Measurements from ENCODE around the gene RBP3. TPM values are rescaled to one million over a fixed set of nuclear protein-coding genes. Genes with fewer than 3 reads are reported as not detected.

The RBP3 gene
- total RNA-seq, 1 experiment from 2014 or later, result not detected

- no peaks in the 10 kb centered on the region for H3F3A ChIP-seq (ENCODE audit: insufficient read depth, low read depth)
- H2AFZ ChIP-seq, result no peak within 1 kb of the TSS
- no peak for DNase-seq
- intact Hi-C loops (cut with micrococcal nuclease; ENCODE audit: unreplicated experiment), result no loop called here
- H3K9me2 ChIP-seq (ENCODE audit: insufficient read depth), result no peaks in the 10 kb centered on the region
- TF ChIP-seq CTCF (conservative IDR thresholded peaks at IDR 0.05) (no peak), EZH2 (IDR thresholded peaks at IDR 0.05; ENCODE audit: low read depth) (no peak)
- H3K4me1 ChIP-seq (replicated peaks; ENCODE audit: insufficient read depth), result peaks cover 22% of the 10 kb centered on the region
- H3K27me3 ChIP-seq (ENCODE audit: insufficient read depth, low read depth), result no peaks in the 10 kb centered on the region
- BruUV-seq (replicated peaks), result no TSS peak
- POLR2A ChIA-PET (ENCODE audit: unreplicated experiment), result interaction anchor here (0.6 kb wide), 1 partner anchor 28 kb away, joined by 4 read pairs; no protein-coding TSS in a partner anchor
- no peaks in the 10 kb centered on the region for H3K36me3 ChIP-seq (ENCODE audit: low read depth)
- CTCF ChIA-PET, result interaction anchor here (0.7 to 1.6 kb wide), 2 partner anchors 18 to 411 kb away, joined by 3 to 6 read pairs; partner anchors contain the start of gene PTPN20
- H3K9me3 ChIP-seq (ENCODE audit: insufficient read depth, low read depth), result no peaks in the 10 kb centered on the region
- no peaks in the 10 kb centered on the region for H4K20me1 ChIP-seq (ENCODE audit: insufficient read depth)
- H3K27ac ChIP-seq, result no peak within 1 kb of the TSS
- H3K4me3 ChIP-seq, result no peak within 1 kb of the TSS
- no peaks in the 10 kb centered on the region for H3K79me2 ChIP-seq (ENCODE audit: low read depth)
- H3K4me2 ChIP-seq, result 0 out of 2 replicates have a peak within 1 kb of the TSS, but pooled peaks have one; percentile 5
These were observed 25.7 kb upstream of the RBP3 start, which contains the start of gene GDF2 for GRCh38 chr10:47322300-47323061. GDF2 (plus strand) TSS chr10:47322454; CDS start chr10:47322669, 215 bp downstream.

GRCh38 chr10:47323087-47323486 lies 25.1 kb upstream of the RBP3 start:
- H3K27ac ChIP-seq, result no peak overlapping the region
- H2AFZ ChIP-seq, result no peak overlapping the region
- H3K4me2 ChIP-seq, result 0 out of 2 replicates have a peak overlapping the region, but pooled peaks have one; percentile 5
- no peaks in the 10 kb centered on the region for H3K36me3 ChIP-seq (ENCODE audit: low read depth)
- H3F3A ChIP-seq (ENCODE audit: insufficient read depth, low read depth), result no peaks in the 10 kb centered on the region
- H3K27me3 ChIP-seq (ENCODE audit: insufficient read depth, low read depth), result no peaks in the 10 kb centered on the region
- no peak for DNase-seq
- H3K4me1 ChIP-seq (replicated peaks; ENCODE audit: insufficient read depth), result peaks cover 22% of the 10 kb centered on the region
- H4K20me1 ChIP-seq (ENCODE audit: insufficient read depth), result no peaks in the 10 kb centered on the region
- no peaks in the 10 kb centered on the region for H3K9me2 ChIP-seq (ENCODE audit: insufficient read depth)
- CTCF ChIA-PET, result interaction anchor here (0.7 to 1.6 kb wide), 2 partner anchors 18 to 412 kb away, joined by 3 to 6 read pairs; partner anchors contain the start of gene PTPN20
- no peaks in the 10 kb centered on the region for H3K9me3 ChIP-seq (ENCODE audit: insufficient read depth, low read depth)
- intact Hi-C loops (cut with micrococcal nuclease; ENCODE audit: unreplicated experiment), result no loop called here
- H3K79me2 ChIP-seq (ENCODE audit: low read depth), result no peaks in the 10 kb centered on the region
- POLR2A ChIA-PET (ENCODE audit: unreplicated experiment), result interaction anchor here (0.6 to 0.8 kb wide), 2 partner anchors 9 to 29 kb away, joined by 4 read pairs; no protein-coding TSS in a partner anchor
- BruUV-seq (replicated peaks), result no TSS peak
- no peak overlapping the region for H3K4me3 ChIP-seq
- TF ChIP-seq EZH2 (IDR thresholded peaks at IDR 0.05; ENCODE audit: low read depth), result no peak
- TF ChIP-seq CTCF (conservative IDR thresholded peaks at IDR 0.05), result no peak

DNA sequence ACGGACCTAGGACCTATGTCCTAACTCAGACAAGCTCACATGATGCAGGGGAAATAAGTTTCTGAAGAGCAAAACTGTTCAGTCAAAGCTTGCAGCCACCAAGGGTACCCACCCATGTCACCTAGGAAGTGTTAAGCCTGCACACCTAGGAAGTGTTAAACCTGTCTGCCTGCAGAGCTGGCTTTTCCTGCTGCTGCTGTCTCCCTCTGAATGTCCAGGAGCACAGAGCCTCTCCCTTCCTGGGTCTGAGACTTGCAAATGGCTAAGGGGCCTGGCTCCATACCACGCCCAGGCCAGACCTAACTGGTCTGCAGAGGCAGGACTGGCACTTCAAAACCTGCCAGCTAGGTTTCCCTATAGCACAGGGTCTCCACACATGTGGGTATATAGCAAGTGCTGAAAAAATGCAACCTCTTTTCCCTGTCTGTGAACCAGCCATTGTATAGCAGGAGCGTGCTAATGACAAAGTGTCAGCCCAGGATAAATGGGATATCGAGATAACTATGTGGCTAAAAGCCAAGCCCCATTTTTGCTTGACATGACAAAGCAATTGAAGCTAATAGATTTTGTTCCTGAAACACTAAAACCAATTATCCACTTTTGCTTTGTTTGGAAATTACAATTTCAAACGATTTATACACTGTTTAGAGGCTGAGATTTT lies 24.4 kb upstream of the RBP3 start:
- no peak for TF ChIP-seq CTCF (conservative IDR thresholded peaks at IDR 0.05)
- no peak for TF ChIP-seq EZH2 (IDR thresholded peaks at IDR 0.05; ENCODE audit: low read depth)
- CTCF ChIA-PET, result interaction anchor here (1.6 kb wide), 1 partner anchor 17 kb away, joined by 6 read pairs; no protein-coding TSS in a partner anchor

More for the DNA sequence above, 24.4 kb upstream of the RBP3 start:
- H2AFZ ChIP-seq, result no peak overlapping the region
- no peaks in the 10 kb centered on the region for H3K79me2 ChIP-seq (ENCODE audit: low read depth)
- no peak overlapping the region for H3K27ac ChIP-seq
- peaks cover 22% of the 10 kb centered on the region for H3K4me1 ChIP-seq (replicated peaks; ENCODE audit: insufficient read depth)
- no peaks in the 10 kb centered on the region for H3K9me2 ChIP-seq (ENCODE audit: insufficient read depth)
- DNase-seq, result peak; percentile 61 to 62
- intact Hi-C loops (cut with micrococcal nuclease; ENCODE audit: unreplicated experiment), result no loop called here
- BruUV-seq (replicated peaks), result no TSS peak
- H3K9me3 ChIP-seq (ENCODE audit: insufficient read depth, low read depth), result no peaks in the 10 kb centered on the region
- H4K20me1 ChIP-seq (ENCODE audit: insufficient read depth), result no peaks in the 10 kb centered on the region
- no peaks in the 10 kb centered on the region for H3K27me3 ChIP-seq (ENCODE audit: insufficient read depth, low read depth)
- H3K36me3 ChIP-seq (ENCODE audit: low read depth), result no peaks in the 10 kb centered on the region
- 0 out of 2 replicates have a peak overlapping the region, but pooled peaks have one; percentile 5 for H3K4me2 ChIP-seq
- POLR2A ChIA-PET (ENCODE audit: unreplicated experiment), result interaction anchor here (0.8 kb wide), 1 partner anchor 8 kb away, joined by 4 read pairs; no protein-coding TSS in a partner anchor
- H3K4me3 ChIP-seq, result no peak overlapping the region
- no peaks in the 10 kb centered on the region for H3F3A ChIP-seq (ENCODE audit: insufficient read depth, low read depth)
